Measurements from ENCODE around the gene C6orf89.
A peak's percentile ranks its signal among the peaks of the same experiment; 100 is the strongest.

The C6orf89 gene

DNA sequence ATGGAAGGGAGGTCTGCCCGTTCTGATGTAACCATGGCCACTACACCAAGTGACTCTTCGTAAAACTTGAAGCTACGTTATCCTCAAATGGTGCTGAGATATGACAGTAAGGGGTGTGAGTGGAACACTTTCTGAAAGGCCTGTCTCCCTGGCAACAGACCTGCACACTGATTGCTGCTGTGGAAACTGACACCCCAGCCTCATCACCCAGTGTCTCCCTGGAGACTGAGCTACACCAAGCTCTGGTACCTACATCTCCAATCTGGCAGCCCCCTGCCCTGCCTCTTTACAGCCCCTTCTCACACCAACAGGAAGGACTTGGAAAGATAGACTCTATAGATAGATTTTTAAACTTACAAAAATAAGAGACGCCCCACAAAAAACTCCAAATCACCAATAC is 82.0 kb downstream of the C6orf89 start:
- peak in 4 of 56 donors; percentile 20 to 30 (median 26) for DNase-seq

DNA sequence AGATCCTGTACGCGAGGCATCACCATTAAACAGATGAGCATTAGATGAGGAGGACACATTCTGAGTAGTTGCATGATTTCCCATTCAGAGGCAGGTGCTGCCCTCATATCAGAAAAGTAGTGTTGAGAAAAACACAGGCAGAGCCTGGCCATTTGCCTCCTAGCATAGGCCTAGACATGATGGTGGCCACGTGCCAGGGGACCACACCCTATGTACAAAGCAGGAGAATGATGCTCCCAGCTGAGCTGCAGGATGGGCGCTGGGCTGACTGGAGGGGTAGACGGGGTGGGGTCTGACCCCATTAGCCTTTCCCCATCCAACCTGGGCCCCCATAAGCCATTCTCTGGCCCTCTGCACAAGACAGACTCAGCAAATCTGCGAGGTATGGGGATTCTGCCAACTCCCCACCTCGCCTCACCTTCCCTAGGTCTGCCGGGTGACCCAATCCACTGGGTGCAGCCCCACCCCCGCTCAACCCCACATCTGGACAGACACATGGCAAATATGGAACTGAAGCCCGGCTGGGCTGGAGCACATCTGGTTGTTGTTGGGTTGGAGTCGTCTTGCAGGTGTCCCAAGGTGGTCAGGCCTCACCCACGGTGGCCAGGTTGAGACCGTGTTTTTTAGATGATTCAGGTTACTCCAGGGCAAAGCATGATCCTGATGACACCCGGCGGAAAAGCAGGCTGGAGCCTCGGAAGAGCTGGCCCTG is 82.7 kb downstream of the C6orf89 start:
- DNase-seq, result no peak

DNA sequence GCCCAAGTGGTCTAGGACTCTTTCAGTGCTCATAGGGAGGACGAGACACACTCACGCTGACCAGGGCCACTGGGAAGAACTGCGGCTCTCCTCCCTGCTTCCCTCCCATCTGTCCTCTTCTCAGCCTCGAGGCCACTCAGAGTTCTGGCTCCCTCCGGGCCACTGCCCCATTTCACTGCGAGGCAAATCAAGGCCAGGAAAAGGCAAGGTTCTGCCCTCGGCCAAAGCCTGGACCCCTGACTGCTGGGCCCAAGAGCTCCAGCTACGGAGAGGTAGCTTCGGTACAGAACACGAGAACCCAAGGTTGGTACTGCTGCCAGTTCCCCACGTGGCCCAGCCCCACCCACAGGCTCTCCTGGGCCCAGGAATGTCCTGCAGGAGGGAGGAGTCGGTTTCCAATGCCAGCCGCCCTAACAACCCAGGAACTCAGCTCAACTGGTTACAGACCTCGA is 83.5 kb downstream of the C6orf89 start:
- no peak for DNase-seq

DNA sequence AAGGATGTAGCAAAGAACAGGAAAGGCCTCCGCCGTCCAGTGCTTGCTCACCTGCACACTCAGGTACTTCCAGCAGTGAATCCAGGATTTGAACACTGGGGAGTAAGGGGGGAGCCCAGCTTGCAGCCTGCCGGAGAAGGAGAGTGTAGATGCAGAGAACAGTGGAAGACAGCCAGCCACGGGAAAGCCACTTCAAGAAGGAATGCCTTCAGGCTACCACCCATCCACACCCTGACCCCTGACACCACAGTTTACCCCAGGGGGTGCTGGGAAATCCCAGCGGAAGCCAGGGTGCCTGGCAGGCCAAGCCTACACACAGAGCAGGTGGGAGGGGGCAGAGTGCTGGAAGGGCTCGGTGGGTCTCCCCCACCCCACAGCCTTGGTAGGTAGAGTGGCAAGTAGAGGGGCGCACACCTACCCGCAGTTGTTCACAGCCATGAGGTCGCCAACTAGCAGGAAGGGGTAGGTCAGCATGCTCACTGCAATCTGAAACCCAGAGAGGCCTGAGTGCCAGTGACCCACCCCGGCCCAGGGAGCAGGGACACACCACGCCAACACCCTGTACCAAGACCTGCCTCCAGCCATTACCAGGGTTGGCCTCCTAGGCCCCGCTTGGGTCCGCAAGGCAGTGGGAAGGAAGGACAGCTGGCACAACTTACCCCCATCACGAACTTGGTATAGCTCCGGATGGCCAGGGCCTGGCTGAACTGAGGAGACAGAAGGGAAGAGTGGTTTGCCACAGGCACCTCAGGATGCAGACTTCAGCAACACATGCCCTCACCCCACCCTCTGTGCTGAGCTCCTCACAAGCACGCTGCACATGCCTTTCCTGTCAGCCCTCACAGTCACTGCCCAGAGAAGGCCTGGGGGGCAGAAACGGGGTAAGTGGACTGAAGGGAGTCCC is 84.5 kb downstream of the C6orf89 start:
- DNase-seq, result no peak

DNA sequence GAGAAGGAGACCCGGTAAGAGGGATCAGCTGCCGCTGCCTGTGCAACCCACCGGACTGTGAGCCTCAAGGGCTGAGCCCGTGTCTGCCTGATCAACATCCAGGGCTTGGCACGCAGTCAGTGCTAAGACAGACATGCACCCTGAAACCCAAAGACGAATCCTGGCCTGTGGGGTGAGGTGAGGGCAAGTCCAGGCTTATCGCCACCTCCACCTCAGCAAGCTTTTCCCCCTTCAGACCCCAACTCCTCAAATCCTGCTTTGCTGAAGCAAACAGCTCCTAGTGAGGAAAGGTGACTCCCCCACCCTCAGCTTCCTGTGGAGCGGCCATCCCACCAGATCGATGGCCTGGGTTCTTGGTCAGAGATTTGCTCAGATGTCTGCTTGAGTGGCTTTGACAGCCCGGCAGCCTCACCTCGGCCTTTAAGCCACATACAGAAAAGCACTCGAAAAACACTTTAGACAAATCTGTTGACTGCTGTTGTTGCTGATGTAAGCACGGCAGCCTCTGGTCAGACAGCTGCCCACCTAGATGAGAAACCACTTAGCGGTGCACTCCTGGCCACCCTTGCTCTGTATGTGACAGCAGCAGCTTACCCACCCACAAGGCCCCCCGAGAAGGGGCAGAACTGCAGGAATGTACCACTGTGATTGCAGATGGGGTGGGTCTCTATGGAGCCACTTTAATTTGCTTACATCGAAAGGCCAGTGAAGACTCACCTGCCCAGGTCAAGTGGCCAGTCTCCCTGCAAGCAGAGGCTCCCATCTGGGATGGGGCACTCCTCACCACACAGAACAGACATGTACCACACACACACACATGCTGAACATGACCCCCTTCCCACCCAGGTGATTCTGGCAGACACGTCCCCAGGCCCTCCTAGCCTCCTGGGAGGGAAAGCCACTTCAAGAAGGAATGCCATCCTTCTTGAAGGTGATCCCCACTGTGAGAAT is 85.4 kb downstream of the C6orf89 start:
- DNase-seq, result no peak

DNA sequence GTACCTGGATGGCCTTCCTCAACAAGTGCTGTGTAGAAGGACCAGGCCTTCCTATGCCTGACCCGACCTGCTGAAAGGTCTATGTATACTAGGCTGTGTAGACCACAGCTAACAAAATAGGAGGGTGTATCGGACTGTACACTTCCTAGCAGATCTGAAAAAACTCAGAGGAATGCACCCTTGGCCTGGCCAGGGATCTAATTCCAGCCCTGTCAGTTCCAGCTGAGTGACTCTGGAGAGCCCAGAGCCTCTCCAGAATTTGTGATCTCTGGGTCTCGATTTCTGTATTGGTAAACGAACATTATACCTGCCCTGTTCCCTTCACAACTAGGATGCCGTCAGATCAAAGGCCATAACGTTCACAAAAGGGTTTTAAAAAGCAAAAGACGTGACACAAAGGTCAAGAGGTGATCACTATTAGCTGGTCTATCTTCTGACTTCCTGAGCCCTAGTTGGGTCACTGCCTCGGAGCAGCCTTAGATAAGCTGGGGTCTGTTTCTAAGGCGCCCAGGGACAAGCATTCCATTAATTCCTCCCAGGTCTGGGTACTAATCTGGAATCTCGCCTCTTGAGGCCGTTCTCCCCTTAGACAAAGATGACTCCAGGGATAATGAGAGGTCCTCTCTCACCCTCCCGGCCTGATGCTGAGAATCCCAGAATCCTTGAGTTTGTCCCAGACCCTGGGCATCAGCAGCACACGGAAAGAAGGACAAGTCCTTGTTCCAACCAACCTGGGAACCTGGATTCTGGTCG is 86.3 kb downstream of the C6orf89 start:
- no peak for DNase-seq

DNA sequence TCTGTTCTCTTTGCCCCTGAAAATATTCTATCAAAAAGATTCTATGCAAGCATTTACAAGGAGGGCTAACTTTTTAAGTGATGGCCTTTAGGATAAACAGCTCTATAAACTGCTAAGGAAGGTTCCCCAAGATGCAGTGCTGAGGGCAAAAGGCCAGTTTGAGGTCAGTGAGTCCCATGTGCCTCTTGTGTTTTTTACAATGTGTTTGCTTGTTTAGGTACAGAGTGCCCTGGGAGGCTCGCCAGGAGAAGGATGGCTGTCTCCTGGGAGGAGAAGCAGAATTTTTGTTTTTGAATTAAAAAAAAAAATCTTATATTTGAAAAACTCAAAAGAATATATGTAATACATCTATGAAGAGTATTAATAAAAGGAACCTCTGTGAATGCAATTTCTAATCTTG is 87.4 kb downstream of the C6orf89 start:
- no peak for DNase-seq

DNA sequence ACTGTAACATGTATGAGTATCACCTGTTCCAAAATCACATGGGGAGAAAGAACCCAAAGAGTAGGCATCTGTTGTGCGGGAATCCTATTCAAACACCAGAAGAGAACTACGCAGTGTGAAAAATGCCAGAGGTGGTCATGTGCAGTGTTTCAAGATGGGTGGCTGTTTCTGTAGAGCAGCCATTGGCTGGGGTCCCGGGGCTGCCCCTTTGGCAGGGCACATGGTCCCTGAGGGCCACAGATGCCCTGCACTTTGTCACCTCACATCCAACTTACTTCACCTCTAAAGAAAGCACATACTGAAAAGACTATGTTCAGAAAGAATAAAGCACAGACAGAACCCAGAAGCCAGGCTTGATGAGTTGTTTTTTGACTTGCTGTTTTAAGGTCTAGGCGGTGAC is 87.9 kb downstream of the C6orf89 start:
- DNase-seq, result no peak

DNA sequence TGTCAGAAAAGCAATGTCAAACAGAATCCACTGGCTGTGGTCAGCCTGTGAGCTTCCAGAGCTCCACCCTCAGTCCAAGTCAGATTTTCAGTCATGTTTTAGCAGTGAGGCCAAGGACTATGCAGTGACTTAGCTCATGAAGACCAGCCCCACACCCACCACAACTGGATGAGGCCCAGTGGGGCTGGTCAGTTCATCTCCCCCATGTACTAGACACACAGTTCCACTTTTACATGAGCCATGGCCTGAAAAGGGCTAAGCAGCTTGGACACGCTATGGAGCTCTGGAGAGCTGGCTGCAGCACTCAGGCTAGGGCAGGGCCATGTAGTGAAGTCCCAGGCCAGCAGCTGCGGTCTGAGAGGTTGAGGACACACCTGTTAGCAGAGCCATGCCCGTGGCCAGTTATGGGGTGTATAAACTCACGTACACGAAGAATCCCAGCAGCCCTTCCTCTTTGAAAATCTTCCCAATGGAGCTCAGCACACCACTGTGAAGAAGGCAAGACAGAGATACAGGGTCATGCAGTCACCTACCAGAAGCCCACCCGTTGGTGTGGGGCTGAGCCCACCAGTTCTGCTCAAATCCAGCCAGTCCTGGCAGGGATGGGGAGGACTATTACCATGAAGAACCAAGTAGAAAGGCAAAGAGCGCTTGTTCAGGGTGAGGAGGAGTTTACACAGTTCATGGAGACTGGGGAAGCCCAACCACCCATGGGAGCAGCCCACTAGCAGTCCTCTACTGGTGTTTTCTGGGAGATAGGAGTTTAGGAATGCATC is 89.7 kb downstream of the C6orf89 start:
- no peak for DNase-seq

DNA sequence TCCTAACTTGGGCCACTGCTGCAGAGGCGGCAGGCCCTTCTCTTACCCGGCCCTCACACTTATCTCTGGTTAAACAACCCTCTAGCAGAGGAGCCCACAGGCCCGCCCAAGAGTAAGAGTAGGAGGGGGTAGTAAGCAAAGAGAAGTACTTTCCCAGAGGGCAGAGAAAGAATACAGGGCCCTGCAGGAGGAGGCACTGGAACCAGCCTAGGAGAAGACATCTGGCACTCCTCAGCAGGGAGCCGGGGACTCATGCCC is 90.2 kb downstream of the C6orf89 start:
- no peak for DNase-seq

DNA sequence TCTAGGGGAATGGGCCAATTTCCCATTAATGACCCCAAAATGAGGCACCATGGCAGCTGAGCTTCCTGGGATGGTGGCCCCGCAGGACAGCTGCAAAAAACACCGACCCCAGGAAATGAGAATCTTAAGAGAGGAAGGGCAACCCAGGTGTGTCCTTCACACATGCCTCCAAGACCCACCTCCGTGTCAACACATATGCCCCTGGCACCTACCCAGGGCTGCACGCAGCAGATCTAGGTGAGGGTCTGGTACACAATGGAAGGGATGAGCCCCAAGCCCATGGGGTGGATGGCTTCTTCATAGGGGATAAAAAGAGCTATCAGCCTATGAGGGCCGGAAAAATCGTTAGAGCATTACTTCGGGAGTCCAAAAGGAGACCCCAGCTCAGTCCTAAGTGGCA is 90.8 kb downstream of the C6orf89 start:
- DNase-seq, result no peak

DNA sequence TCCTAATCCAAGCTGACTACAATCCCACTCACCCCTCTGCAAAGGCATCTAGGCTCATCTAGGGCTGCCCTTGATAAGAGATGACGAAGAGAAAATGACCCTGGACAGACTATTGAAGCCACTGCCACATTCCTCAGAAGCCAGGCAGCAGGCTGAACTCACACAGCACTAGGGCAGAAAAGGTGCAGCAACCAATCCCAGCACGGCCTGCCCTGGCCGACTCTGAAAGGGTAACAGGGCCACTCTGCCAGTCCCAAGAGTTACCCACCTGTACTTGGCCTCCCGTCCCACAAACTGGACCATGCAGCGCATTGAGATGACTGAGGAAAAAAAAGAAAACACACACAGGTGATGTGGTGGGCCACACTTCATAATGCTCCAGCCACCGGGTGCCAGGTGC is 91.2 kb downstream of the C6orf89 start:
- DNase-seq, result no peak

DNA sequence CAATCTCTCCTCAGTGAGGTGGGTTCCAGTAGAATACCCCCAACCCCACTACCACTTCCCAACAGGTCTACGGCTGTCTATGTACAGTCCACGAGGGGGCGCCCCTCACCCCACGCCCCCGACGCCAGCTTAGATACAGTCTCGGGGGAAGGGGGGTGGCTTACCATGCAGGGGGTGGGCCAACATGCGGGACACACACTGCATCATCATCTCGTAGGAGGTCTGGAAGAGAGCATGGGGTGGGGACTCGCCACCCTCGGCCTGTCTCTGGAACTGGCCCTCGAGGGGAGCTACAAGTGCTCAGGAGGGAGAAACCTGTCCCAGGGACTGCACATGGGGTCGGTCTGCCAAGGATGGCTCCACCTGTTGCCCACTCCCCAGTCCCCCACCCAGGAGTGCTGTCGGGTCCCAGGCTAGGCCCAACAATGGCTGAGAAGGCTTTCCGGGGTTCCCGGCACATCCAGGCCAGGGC is 91.8 kb downstream of the C6orf89 start:
- DNase-seq, result no peak

Data from nucleus accumbens (tissue), 56 donors.